OCI-M1 (cell line): Measurements from ENCODE around the gene ZNF189.
"Not testable (repeated sequence)": the region's sequence is repeated elsewhere in the genome, so short reads cannot be mapped to it uniquely, and the experiment has no call there.

ENCODE experiments used
- DNase-seq: peaks from one replicate; lab custom pipeline; 2025; lab: John Stamatoyannopoulos, UW

The ZNF189 gene

GRCh38 chr9:101380295-101380694 lies 18.4 kb upstream of the ZNF189 start:
- no peak for DNase-seq

DNA sequence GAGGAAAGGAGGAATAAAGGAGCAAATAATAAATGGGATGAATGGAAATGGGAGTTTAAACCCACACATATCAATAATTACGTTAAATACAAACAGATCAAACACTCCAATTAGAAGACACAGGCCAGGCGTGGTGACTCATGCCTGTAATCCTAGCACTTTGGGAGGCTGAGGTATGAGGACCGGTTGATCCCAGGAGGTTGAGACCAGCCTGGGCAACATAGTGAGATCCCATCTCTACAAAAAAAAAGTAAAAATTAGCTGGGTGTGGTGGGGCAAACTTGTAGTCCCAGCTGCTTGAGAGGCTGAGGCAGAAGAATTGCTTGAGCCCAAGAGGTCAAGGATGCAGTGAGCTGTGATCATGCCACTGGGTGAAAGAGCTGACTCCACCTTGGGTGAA lies 17.5 kb upstream of the ZNF189 start:
- DNase-seq = no peak

- no peak for DNase-seq
These were observed 16.8 kb upstream of the ZNF189 start for GRCh38 chr9:101381833-101382342.

DNA sequence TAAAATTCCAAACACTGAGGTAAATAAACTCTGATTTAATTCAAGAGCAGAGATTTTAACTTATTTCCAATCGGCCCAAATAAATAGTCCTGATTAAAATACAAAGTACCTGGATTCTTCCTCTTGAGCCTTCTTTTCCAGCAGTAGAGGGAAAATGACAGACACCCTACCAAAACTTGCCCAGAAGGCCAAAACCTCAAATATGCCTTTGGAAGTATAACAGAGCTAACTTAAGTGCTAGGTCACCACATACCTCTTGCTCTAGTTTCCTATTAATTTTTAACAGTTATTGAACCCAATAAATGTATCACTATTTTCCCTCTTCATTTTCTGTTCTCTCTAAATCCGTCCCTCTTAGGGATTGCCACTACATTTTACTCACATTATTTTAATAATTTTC lies 15.3 kb upstream of the ZNF189 start:
- DNase-seq = no peak

DNA sequence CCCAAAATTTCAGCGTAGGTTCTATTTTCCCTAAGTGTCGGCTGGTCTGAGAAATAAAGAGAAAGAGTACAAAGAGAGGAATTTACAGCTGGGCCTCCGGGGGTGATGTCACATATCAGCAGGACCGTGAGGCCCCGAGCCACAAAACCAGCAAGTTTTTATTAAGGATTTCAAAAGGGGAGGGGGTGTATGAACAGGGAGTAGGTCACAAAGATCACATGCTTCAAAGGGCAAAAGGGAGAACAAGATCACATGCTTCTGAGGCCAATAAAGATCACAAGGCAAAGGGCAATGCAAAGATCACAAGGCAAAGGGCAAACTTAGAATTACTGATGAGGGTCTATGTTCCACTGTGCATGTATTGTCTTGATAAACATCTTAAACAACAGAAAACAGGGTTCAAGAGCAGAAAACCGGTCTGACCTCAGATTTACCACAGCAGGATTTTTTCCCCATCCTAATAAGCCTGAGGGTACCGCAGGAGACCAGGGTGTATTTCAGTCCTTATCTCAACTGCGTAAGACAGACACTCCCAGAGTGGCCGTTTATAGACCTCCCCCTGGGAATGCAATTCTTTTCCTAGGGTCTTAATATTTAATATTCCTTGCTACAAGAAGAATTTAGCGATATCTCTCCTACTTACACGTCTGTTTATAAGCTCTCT lies 13.6 kb upstream of the ZNF189 start, which contains the start of gene BAAT:
TSS of gene BAAT (minus strand) at position 134 of the 664 bp plus-strand sequence. CDS start 13,602 bp downstream, outside the sequence.
- DNase-seq = not testable (repeated sequence)

DNA sequence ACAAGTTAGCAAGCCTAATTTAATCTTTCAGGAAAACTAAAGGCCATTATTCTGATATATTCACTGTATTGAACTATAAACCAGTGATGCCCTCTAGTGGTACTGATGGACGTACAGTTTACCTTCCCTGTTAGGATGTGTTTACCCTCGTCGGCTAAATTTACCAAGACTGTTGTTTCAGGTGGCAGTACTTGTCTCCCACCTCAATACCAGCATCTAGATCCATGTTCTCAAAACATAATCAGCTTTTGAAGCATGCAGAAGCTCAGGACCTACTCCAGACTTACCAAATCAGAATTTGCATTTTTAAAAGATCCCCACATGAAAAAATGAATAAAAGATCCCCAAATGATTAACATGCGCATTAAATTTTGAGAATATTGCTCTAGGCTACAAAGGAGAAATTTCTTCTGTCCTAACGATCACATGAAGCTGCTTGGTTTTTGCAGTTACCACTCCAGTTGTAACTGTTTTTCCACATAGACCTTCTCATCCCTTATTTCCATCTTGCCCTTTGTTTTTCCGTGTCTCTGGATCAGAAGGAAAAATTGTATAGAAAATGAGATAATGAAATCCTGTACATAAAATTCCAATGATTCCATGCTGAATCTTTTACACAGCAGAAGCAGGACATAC lies 10.7 kb upstream of the ZNF189 start:
- DNase-seq = peak; percentile 78

GRCh38 chr9:101388507-101388993 lies 10.1 kb upstream of the ZNF189 start:
- peak; percentile 48 for DNase-seq

DNA sequence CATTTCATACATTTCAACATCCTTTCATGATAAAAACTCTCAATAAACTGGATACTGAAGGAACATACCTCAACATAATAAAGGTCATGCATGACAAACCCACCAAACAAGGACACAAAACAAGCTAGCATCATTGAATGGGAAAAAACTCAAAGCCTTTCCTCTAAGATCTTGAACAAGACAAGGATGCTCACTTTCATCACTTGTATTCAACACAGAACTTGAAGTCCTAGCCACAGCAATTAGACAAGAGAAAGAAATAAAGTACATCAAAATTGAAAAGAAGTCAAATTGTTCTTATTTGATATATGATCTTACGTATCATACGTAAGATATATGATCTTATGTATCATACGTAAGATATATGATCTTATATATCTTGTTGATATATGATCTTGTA lies 5.5 kb upstream of the ZNF189 start:
- no peak for DNase-seq

GRCh38 chr9:101394687-101395086 lies 4.0 kb upstream of the ZNF189 start:
- DNase-seq = no peak

DNA sequence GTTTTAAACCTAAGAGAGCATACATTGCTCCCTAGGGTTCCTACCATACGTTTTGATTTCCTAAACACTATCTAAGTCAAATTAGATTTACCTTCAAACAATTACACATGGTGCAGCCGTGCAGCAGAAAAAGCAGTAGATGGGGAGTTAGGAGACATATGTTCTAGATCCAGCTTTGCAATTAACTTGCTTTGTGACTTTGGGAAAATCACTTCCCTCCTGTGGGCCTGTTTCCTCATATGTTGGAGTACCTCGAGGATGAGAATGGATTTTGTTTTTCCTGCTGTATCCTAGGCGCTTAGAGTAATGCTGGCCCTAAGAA lies 944 bp upstream of the ZNF189 start:
- DNase-seq = no peak

- DNase-seq = no peak
These were observed 435 bp downstream of the ZNF189 start for GRCh38 chr9:101398930-101399642.

DNA sequence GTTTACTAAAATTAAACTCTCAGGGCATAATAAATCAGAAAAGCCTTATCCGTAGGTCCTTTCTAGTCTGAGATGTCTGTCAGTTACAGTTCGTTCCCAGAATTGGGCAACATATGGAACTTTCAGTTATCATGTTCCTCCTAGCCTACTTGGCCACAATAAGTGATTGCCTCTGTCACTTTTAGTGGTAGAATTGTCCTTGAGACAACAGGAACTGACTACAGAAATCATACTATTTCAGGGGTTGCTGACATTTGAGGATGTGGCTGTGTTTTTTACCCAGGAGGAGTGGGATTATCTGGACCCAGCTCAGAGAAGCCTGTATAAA lies 956 bp downstream of the ZNF189 start:
- DNase-seq = peak; percentile 79

GRCh38 chr9:101400120-101400519 lies 1.5 kb downstream of the ZNF189 start:
- peak; percentile 46 for DNase-seq

GRCh38 chr9:101403516-101404285 lies 5.0 kb downstream of the ZNF189 start:
- peak; percentile 96 for DNase-seq

DNA sequence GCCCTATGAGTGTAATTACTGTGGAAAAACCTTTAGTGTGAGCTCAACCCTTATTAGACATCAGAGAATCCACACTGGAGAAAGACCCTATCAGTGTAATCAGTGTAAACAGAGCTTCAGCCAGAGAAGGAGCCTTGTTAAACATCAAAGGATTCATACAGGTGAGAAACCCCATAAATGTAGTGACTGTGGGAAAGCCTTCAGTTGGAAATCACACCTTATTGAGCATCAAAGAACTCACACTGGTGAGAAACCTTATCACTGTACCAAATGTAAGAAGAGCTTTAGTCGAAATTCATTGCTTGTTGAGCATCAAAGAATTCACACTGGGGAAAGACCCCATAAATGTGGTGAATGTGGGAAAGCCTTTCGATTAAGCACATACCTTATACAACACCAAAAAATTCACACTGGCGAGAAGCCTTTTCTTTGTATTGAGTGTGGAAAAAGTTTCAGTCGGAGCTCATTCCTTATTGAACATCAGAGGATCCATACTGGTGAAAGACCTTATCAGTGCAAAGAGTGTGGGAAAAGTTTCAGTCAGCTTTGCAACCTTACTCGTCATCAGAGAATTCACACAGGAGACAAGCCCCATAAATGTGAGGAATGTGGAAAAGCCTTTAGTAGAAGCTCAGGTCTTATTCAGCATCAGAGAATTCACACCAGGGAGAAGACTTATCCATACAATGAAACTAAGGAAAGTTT lies 9.9 kb downstream of the ZNF189 start:
- DNase-seq = peak; percentile 34

- DNase-seq = peak; percentile 36
These were observed 10.4 kb downstream of the ZNF189 start for GRCh38 chr9:101409079-101409477.

- no peak for DNase-seq
These were observed 16.2 kb downstream of the ZNF189 start for GRCh38 chr9:101414839-101415238.

- no peak for DNase-seq
These were observed 16.9 kb downstream of the ZNF189 start for GRCh38 chr9:101415578-101415977.

GRCh38 chr9:101417389-101417788 lies 18.7 kb downstream of the ZNF189 start:
- DNase-seq = no peak

DNA sequence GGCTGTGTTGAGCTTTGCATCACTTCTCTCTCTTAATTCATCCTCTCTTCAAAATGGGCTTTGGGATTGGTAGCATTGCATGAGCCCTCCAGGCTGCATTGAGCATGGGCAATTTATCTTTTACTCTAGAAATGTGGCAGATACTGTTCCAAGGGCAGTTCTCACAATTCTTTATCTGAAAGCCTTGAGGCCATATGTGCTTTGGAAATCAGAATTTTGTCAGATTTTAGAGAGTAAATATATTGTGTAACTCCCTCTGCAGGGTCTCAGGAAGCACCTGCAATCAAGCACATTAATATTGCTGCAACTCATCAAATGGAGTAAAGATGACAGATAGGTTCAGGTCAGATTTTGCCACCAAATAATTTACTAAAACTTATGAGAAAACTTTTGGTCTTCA lies 19.3 kb downstream of the ZNF189 start:
- DNase-seq = no peak
